ENCODE data around the gene MCF2. TPM values are rescaled to one million over a fixed set of nuclear protein-coding genes. Genes with fewer than 3 reads are reported as not detected.

The MCF2 gene
- total RNA-seq, 4 donors from 2014 or later, result 0.20 to 0.22 TPM; not detected in 2

- no peak for TF ChIP-seq POLR2A (IDR thresholded peaks at IDR 0.05)
- TF ChIP-seq CTCF (IDR thresholded peaks at IDR 0.05), result no peak
- no peak for TF ChIP-seq EP300 (IDR thresholded peaks at IDR 0.05)
- no peak for DNase-seq (ENCODE audit: low spot score in 2 of 2)
- Histone ChIP-seq H3K4me3 (no peak overlapping the region), H3K27ac (no peak overlapping the region), H3K36me3 (no peaks in the 10 kb centered on the region), H3K27me3 (peaks cover 0 to 6% of the 10 kb centered on the region in 2 donors), H3K9me3 (no peaks in the 10 kb centered on the region), H3K4me1 (no peaks in the 10 kb centered on the region)
Measured at GRCh38 chrX:139554376-139554775, 153.6 kb downstream of the MCF2 start.

- H3K4me1 ChIP-seq, result no peaks in the 10 kb centered on the region
- 60 to 77% methylated on average over 3 of the region's 3 CpGs for WGBS, 2 donors
- no peak for DNase-seq (ENCODE audit: low spot score in 2 of 2)
- no peaks in the 10 kb centered on the region for H3K36me3 ChIP-seq
- no peak overlapping the region for H3K27ac ChIP-seq
- H3K9me3 ChIP-seq, result no peaks in the 10 kb centered on the region
- TF ChIP-seq POLR2A (IDR thresholded peaks at IDR 0.05) (no peak), CTCF (IDR thresholded peaks at IDR 0.05) (no peak), EP300 (IDR thresholded peaks at IDR 0.05) (no peak)
- no peak overlapping the region for H3K4me3 ChIP-seq
- no peaks in the 10 kb centered on the region for H3K27me3 ChIP-seq
Measured at GRCh38 chrX:139544591-139544990, 163.4 kb downstream of the MCF2 start.

- Histone ChIP-seq H3K27me3 (no peaks in the 10 kb centered on the region), H3K36me3 (no peaks in the 10 kb centered on the region), H3K4me3 (no peak overlapping the region), H3K27ac (no peak overlapping the region), H3K4me1 (no peaks in the 10 kb centered on the region), H3K9me3 (no peaks in the 10 kb centered on the region)
- TF ChIP-seq POLR2A (IDR thresholded peaks at IDR 0.05), result no peak
- no peak for TF ChIP-seq EP300 (IDR thresholded peaks at IDR 0.05)
- no peak for TF ChIP-seq CTCF (IDR thresholded peaks at IDR 0.05)
- DNase-seq (ENCODE audit: low spot score in 2 of 2), result no peak
- 91 to 96% methylated on average over 4 of the region's 4 CpGs for WGBS, 2 donors
Measured at GRCh38 chrX:139543920-139544319, 164.0 kb downstream of the MCF2 start.

GRCh38 chrX:139542652-139543051 is 165.3 kb downstream of the MCF2 start:
- Histone ChIP-seq H3K27ac (no peak overlapping the region), H3K4me1 (no peaks in the 10 kb centered on the region), H3K27me3 (no peaks in the 10 kb centered on the region), H3K9me3 (no peaks in the 10 kb centered on the region), H3K4me3 (no peak overlapping the region), H3K36me3 (no peaks in the 10 kb centered on the region)
- no peak for DNase-seq (ENCODE audit: low spot score in 2 of 2)
- WGBS, 2 donors, result 33 to 70% methylated on average over 1 of the region's 1 CpG
- TF ChIP-seq CTCF (IDR thresholded peaks at IDR 0.05) (no peak), POLR2A (IDR thresholded peaks at IDR 0.05) (no peak), EP300 (IDR thresholded peaks at IDR 0.05) (no peak)

GRCh38 chrX:139538907-139539790 is 168.8 kb downstream of the MCF2 start:
- H3K4me1 ChIP-seq, result no peaks in the 10 kb centered on the region
- H3K27ac ChIP-seq, result no peak overlapping the region
- H3K9me3 ChIP-seq, result no peaks in the 10 kb centered on the region
- H3K4me3 ChIP-seq, result no peak overlapping the region
- 43 to 45% methylated on average over 3 of the region's 3 CpGs for WGBS, 2 donors
- H3K36me3 ChIP-seq, result no peaks in the 10 kb centered on the region
- TF ChIP-seq EP300 (IDR thresholded peaks at IDR 0.05), result no peak
- TF ChIP-seq POLR2A (IDR thresholded peaks at IDR 0.05), result no peak
- TF ChIP-seq CTCF (IDR thresholded peaks at IDR 0.05), result no peak
- DNase-seq (ENCODE audit: low spot score in 2 of 2), result no peak
- H3K27me3 ChIP-seq, result no peaks in the 10 kb centered on the region
